HG03469 (cell line): ENCODE results near the gene PHACTR3.

Source experiments
- ATAC-seq: cut with Tn5 transposase; IDR thresholded peaks from one replicate; pipeline ENCODE4 v1.9.1; 2021; ENCODE audit warnings: mild to moderate bottlenecking, moderate library complexity, moderate number of reproducible peaks; ENCODE audit not compliant: unreplicated experiment

The PHACTR3 gene

GRCh38 chr20:59809630-59810448 is 205.5 kb downstream of the PHACTR3 start:
- no peak for ATAC-seq

- ATAC-seq, result no peak
Measured at GRCh38 chr20:59810449-59811187, 206.3 kb downstream of the PHACTR3 start.

- ATAC-seq, result no peak
Measured at GRCh38 chr20:59811681-59812171, 207.4 kb downstream of the PHACTR3 start.

DNA sequence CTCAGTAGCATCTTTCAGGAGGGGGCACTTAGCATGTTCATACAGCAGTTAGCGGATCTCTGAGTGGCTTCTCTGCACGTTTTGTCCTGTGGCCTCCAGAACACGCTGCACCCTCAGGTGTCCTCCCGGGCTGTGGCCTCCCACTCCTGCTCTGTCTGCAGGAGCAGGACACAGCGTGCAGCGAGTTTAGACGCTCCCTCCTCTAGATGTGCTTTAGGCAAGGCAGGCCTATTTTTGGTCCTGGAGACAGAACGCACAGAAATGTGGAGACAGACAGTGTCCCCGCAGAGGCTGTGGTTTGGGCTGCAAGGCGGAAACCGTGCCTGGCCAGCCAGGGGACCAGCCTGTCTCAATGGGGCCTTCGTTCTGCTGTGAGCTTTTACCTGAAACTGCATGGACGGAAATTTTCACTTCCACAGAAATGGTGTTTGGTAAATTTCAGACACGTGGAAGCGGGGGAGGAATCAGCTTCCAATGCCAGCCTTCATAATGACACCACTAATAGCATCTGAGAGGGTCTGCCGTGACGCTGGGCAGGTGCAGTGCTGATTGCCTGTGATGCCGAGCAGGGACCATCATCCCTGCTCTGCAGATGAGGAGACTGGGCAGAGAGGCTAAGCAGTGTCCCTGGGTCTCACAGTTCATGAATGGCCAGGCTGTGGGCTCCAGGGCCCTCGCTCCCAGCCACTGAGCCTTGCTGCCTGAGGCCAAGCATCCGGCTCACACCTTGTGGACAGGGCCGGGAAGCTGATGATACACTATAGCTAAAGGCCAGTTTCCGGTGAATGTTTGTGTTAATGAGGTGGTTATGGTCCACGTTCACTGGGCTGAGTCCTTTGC is 208.2 kb downstream of the PHACTR3 start:
- no peak for ATAC-seq

DNA sequence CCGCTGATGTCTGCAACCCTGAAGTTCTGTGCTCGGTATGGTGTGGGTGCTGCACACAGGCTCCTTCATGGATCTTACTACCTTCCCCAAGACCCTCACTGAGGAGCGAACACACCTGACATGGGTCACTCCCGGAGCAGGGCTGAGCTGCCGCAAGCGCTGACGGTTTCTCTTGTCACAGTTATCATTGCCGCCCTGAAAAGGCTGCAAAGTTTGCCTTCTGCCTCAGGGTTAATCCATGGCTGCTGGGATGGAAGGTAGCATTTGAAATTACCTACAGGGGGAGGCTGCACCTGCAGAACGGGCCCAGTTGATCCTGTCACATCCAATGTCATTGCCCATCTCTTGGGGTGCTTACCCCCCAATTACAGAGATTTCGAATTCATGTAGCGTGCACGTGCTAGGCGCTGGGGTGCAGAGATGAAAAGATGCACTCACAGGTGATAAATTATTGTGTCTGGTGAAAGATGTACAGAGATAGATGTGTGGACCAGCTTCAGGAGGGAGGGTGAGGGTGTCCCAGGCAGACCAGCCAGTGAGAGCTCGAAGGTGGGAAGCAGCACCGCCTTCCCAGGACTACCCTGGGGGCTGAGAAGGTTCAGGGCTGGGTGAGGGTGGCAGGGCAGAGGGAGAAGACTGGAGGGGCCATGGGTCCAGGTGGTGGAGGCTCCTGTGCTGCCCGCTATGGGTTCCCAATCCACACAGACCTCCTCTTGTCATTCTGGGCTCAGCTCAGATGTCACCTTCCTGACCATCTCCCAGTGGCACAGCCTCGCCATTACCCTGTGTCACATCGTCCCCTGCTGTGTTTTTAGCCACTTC is 209.0 kb downstream of the PHACTR3 start:
- ATAC-seq, result no peak

- no peak for ATAC-seq
Measured at GRCh38 chr20:59813948-59814839, 209.9 kb downstream of the PHACTR3 start.

DNA sequence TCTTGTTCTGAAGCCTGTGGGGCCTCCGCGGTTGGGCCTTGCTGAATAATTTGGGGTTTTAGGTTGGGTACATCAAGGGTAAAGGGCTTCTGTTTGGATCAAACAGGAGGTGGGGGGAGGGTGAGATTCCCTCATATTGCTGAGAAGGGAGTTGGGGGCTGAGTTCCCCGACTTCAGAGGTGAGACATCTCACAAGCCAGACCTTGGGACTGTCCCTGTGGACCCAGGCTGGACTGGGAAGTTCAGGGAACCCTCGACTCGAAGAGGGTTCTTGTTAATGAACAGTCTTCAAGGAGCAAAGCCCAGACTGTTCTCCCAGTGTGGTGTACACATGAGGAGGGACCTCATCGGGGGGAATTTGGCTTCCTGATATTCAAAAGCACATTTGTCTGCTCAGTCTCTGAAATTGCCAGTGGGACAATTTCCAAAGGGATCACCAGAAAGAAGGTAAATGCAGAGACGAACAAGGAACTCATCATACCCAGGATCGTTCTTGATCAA is 210.6 kb downstream of the PHACTR3 start:
- ATAC-seq, result no peak

DNA sequence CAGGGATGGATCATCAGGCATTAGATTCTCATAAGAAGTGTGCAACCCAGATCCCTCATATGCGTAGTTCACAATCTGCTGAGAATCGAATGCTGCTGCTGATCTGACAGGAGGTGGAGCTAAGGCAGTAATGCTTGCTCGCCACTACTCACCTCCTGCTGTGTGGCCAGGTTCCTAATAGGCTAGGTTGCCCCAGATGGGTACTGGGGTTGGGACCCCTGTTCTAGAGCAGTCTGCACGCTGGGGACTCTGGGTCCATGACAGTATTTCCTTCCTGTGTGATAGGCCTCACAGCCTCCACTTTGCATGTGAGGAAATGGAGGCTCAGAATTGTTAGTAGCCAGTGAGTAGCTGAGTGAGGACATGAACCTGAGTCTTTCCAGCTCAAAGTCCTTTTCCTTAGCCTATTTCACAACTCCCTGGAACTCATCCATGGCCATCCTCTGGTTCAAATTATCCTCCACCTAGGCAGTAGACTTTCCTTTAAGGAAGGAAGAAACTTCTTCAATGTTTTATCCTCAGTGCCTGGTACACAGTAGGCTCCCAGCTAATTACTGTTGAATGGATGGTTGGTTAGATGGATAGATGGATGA is 211.9 kb downstream of the PHACTR3 start:
- no peak for ATAC-seq

DNA sequence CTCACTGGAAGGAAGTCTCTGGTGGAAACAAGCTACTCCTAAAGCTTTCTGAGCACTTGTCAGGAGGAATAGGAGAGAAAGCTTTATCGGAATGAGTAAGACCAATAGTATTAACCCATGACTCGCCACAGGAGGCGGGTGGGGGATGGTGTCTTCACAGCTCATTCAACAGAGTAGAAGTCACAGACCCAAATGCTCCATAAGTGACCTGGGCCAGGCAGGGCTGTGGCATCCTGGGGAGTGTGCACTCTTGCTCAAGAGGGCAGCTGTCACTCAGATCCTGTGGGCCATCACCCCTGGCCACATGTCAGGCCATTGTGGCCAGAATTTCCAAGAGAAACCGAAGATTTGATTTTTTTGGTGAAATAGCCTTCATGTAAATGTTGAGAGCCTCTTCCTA is 213.1 kb downstream of the PHACTR3 start:
- ATAC-seq, result no peak

DNA sequence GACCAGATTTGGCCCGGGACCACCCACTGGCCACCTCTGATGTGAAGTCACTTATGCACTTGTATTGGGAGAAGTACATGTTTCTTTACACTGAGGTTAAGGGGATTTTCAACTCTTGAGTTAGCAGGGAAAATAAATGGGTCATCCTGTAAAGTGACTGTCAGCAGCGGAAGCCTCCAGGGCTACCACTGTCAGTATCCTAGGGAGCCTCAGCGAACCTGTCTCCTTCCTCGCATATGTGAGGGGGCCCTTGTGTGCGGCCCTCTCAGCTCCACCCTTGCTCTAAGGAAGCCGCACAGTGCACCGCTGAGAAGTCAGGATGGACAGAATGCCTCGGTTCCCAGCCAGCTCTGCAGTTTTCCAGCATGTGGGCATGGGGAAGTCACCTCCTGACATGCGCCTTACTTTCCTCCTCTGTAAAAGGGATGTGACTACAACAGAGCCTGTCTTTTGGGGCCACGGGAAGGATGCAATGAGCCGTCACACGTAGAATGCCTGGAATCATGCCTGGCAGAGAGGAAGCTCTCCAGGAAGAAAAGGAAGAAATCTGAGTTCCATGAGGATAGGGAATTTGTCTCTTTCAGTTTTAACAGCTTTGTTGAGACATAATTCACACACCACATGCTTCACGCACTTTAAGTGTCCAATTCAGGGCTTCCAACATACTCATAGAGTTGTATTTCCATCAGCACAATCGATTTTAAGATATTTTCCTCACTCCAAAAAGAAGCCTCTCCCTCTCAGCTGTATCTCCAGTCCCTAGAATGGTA is 213.7 kb downstream of the PHACTR3 start:
- ATAC-seq, result no peak

GRCh38 chr20:59818911-59819310 is 214.6 kb downstream of the PHACTR3 start:
- no peak for ATAC-seq

DNA sequence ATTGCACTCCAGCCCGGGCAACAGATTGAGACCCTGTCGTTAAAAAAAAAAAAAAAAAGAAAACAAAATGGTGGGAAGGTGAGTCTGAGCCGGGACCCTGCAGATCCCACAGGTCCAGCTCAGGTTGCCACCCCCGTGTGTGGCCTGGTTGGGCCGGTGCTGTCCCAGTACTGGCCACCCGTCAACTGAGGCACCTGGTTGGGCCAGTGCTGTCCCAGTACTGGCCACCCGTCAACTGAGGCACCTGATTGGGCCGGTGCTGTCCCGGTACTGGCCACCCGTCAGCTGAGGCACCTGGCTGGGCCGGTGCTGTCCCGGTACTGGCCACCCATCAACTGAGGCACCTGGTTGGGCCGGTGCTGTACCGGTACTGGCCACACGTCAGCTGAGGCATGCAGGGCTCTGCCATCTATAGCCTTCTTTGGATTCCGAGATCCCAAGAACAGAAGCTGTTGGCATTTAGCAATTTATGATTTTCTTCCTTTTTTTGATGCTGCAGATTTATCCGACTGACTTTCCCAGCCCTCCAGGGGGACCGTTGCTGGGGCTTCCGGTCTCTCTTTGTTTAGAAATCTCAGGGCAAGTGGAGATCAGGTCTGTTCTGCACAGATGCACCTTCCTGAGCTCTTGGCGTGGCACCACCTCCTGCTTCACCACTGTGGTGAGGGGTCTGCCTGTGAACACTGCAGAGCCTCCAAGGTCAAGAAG is 215.3 kb downstream of the PHACTR3 start:
- ATAC-seq, result no peak

GRCh38 chr20:59820204-59821041 is 216.1 kb downstream of the PHACTR3 start:
- no peak for ATAC-seq

DNA sequence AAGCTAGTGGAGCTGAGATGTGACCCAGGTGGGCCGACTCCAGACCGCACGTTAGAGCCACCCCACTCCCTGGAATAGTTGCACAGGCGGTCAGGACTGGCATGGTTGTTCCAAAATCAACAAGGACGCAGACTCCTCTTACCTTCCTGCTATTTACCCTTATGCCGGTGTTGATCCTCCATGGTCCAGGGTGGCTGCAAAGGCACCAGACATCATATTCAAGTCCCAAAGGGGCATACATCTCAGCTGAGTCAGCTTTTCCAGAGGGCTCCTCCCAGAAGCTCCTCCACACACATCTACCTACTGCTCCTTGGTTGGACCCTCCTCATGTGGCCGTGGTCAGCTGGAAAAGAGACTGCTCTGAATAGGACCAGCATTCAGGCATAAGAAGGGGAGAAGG is 216.9 kb downstream of the PHACTR3 start:
- ATAC-seq, result no peak

DNA sequence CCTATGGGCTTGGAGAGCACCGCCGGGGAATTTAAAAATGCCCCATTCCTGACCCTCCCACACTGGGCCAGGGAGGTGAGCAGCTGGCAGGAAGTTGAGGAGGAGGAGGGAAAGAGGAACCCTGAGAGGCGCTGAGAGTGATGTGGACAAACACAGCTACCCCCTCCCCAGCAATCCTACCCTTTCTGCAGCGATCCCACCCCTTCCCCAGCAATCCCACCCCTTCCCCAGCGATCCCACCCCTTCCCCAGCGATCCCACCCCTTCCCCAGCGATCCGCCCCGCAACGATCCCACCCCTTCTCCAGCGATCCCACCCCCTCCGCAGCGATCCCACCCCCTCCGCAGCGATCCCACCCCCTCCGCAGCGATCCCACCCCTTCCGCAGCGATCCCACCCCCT is 217.4 kb downstream of the PHACTR3 start:
- no peak for ATAC-seq

DNA sequence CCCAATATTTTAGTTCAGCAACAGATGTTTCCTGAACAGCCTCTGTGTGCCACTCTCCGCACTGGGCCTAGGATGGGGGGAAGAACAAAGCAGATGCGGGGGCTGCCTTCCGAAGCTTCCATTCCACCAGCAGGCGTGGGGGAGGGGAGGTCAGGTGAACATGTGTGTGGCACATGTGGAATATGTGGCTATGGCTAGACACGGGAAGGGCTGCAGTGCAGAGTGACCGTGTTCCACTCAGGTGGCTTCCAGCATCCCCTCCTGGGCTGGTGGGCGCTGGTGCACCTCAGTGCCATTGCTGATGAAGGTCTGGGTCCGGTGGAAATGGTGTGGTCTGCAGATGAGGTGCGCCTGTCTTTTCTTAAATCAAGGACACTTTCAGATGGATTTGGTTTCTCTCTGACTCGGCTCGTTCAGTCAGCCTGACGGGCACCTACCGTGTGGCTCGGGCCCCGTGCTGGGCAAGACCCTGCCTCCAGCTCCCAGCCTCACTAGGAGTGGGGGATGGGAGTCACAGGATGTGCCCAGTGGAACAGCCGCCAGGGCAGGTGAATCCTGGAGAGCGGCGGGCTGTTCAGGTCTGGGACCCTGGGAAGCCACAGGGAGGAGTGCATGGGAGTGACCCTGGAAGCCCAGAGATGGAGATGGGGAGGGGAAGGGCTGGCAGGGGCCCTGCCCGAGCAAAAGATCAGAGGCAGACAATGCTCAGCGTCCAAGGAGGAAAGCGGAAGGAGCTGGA is 218.1 kb downstream of the PHACTR3 start:
- ATAC-seq, result no peak
